ENCODE data around the gene GPC5.
A peak's percentile ranks its signal among the peaks of the same experiment; 100 is the strongest.

Gene GPC5

GRCh38 chr13:92175330-92175729 is 776.9 kb downstream of the GPC5 start:
- Histone ChIP-seq H3K4me3 (ENCODE audit: low read depth, low read length) (no peak overlapping the region), H3K4me1 (ENCODE audit: control insufficient read depth, insufficient read depth, low read length, unreplicated experiment) (peaks cover 4% of the 10 kb centered on the region), H3K79me2 (ENCODE audit: control insufficient read depth, insufficient read depth, low read length, unreplicated experiment) (no peaks in the 10 kb centered on the region), H3K36me3 (ENCODE audit: insufficient read depth, low read length) (no peaks in the 10 kb centered on the region), H2AFZ (ENCODE audit: low read length, unreplicated experiment) (no peak overlapping the region), H3K27me3 (ENCODE audit: insufficient read depth, low read length) (no peaks in the 10 kb centered on the region), H3K27ac (ENCODE audit: low read depth, low read length) (no peak overlapping the region)

GRCh38 chr13:92177966-92178365 is 779.5 kb downstream of the GPC5 start:
- no peaks in the 10 kb centered on the region for H3K79me2 ChIP-seq (ENCODE audit: control insufficient read depth, insufficient read depth, low read length, unreplicated experiment)
- H3K27ac ChIP-seq (ENCODE audit: low read depth, low read length), result no peak overlapping the region

GRCh38 chr13:92179223-92179622 is 780.8 kb downstream of the GPC5 start:
- Histone ChIP-seq H3K4me3 (ENCODE audit: low read depth, low read length) (no peak overlapping the region), H3K79me2 (ENCODE audit: control insufficient read depth, insufficient read depth, low read length, unreplicated experiment) (no peaks in the 10 kb centered on the region), H3K27ac (ENCODE audit: low read depth, low read length) (no peak overlapping the region), H2AFZ (ENCODE audit: low read length, unreplicated experiment) (no peak overlapping the region), H3K4me1 (ENCODE audit: control insufficient read depth, insufficient read depth, low read length, unreplicated experiment) (no peaks in the 10 kb centered on the region), H3K36me3 (ENCODE audit: insufficient read depth, low read length) (no peaks in the 10 kb centered on the region), H3K27me3 (ENCODE audit: insufficient read depth, low read length) (no peaks in the 10 kb centered on the region)

More at GRCh38 chr13:92177966-92178365, 779.5 kb downstream of the GPC5 start:
- H3K27me3 ChIP-seq (ENCODE audit: insufficient read depth, low read length), result no peaks in the 10 kb centered on the region
- H3K36me3 ChIP-seq (ENCODE audit: insufficient read depth, low read length), result no peaks in the 10 kb centered on the region
- no peak overlapping the region for H2AFZ ChIP-seq (ENCODE audit: low read length, unreplicated experiment)
- no peaks in the 10 kb centered on the region for H3K4me1 ChIP-seq (ENCODE audit: control insufficient read depth, insufficient read depth, low read length, unreplicated experiment)
- H3K4me3 ChIP-seq (ENCODE audit: low read depth, low read length), result no peak overlapping the region

- no peaks in the 10 kb centered on the region for H3K4me1 ChIP-seq (ENCODE audit: control insufficient read depth, insufficient read depth, low read length, unreplicated experiment)
- H3K4me3 ChIP-seq (ENCODE audit: low read depth, low read length), result no peak overlapping the region
- no peaks in the 10 kb centered on the region for H3K79me2 ChIP-seq (ENCODE audit: control insufficient read depth, insufficient read depth, low read length, unreplicated experiment)
- H2AFZ ChIP-seq (ENCODE audit: low read length, unreplicated experiment), result no peak overlapping the region
- no peaks in the 10 kb centered on the region for H3K27me3 ChIP-seq (ENCODE audit: insufficient read depth, low read length)
- H3K36me3 ChIP-seq (ENCODE audit: insufficient read depth, low read length), result no peaks in the 10 kb centered on the region
- H3K27ac ChIP-seq (ENCODE audit: low read depth, low read length), result no peak overlapping the region
Observed at GRCh38 chr13:92187378-92187989, 789.1 kb downstream of the GPC5 start.

GRCh38 chr13:92188574-92188973 is 790.2 kb downstream of the GPC5 start:
- Histone ChIP-seq H3K4me3 (ENCODE audit: low read depth, low read length) (no peak overlapping the region), H3K79me2 (ENCODE audit: control insufficient read depth, insufficient read depth, low read length, unreplicated experiment) (no peaks in the 10 kb centered on the region), H3K27ac (ENCODE audit: low read depth, low read length) (no peak overlapping the region), H3K4me1 (ENCODE audit: control insufficient read depth, insufficient read depth, low read length, unreplicated experiment) (no peaks in the 10 kb centered on the region), H3K36me3 (ENCODE audit: insufficient read depth, low read length) (no peaks in the 10 kb centered on the region), H3K27me3 (ENCODE audit: insufficient read depth, low read length) (no peaks in the 10 kb centered on the region), H2AFZ (ENCODE audit: low read length, unreplicated experiment) (no peak overlapping the region)

- no peaks in the 10 kb centered on the region for H3K79me2 ChIP-seq (ENCODE audit: control insufficient read depth, insufficient read depth, low read length, unreplicated experiment)
- H3K4me3 ChIP-seq (ENCODE audit: low read depth, low read length), result no peak overlapping the region
- H3K36me3 ChIP-seq (ENCODE audit: insufficient read depth, low read length), result no peaks in the 10 kb centered on the region
- no peak overlapping the region for H2AFZ ChIP-seq (ENCODE audit: low read length, unreplicated experiment)
- no peak overlapping the region; the same call in 1 of the 2 replicates for H3K27ac ChIP-seq (ENCODE audit: low read depth, low read length)
- H3K27me3 ChIP-seq (ENCODE audit: insufficient read depth, low read length), result no peaks in the 10 kb centered on the region
- no peaks in the 10 kb centered on the region for H3K4me1 ChIP-seq (ENCODE audit: control insufficient read depth, insufficient read depth, low read length, unreplicated experiment)
Observed at GRCh38 chr13:92196591-92197256, 798.3 kb downstream of the GPC5 start.

- no peaks in the 10 kb centered on the region for H3K79me2 ChIP-seq (ENCODE audit: control insufficient read depth, insufficient read depth, low read length, unreplicated experiment)
- H3K27me3 ChIP-seq (ENCODE audit: insufficient read depth, low read length), result no peaks in the 10 kb centered on the region
- no peaks in the 10 kb centered on the region for H3K4me1 ChIP-seq (ENCODE audit: control insufficient read depth, insufficient read depth, low read length, unreplicated experiment)
- no peak overlapping the region for H3K4me3 ChIP-seq (ENCODE audit: low read depth, low read length)
- no peak overlapping the region for H2AFZ ChIP-seq (ENCODE audit: low read length, unreplicated experiment)
- no peaks in the 10 kb centered on the region for H3K36me3 ChIP-seq (ENCODE audit: insufficient read depth, low read length)
- H3K27ac ChIP-seq (ENCODE audit: low read depth, low read length), result no peak overlapping the region
Observed at GRCh38 chr13:92197669-92198068, 799.2 kb downstream of the GPC5 start.

GRCh38 chr13:92218615-92219014 is 820.2 kb downstream of the GPC5 start:
- Histone ChIP-seq H3K79me2 (ENCODE audit: control insufficient read depth, insufficient read depth, low read length, unreplicated experiment) (no peaks in the 10 kb centered on the region), H3K36me3 (ENCODE audit: insufficient read depth, low read length) (no peaks in the 10 kb centered on the region), H3K4me1 (ENCODE audit: control insufficient read depth, insufficient read depth, low read length, unreplicated experiment) (no peaks in the 10 kb centered on the region), H2AFZ (ENCODE audit: low read length, unreplicated experiment) (no peak overlapping the region), H3K4me3 (ENCODE audit: low read depth, low read length) (no peak overlapping the region), H3K27me3 (ENCODE audit: insufficient read depth, low read length) (no peaks in the 10 kb centered on the region), H3K27ac (ENCODE audit: low read depth, low read length) (no peak overlapping the region)

- H3K4me3 ChIP-seq (ENCODE audit: low read depth, low read length), result no peak overlapping the region
- H3K36me3 ChIP-seq (ENCODE audit: insufficient read depth, low read length), result no peaks in the 10 kb centered on the region
- no peaks in the 10 kb centered on the region for H3K79me2 ChIP-seq (ENCODE audit: control insufficient read depth, insufficient read depth, low read length, unreplicated experiment)
- no peak overlapping the region for H2AFZ ChIP-seq (ENCODE audit: low read length, unreplicated experiment)
- H3K27ac ChIP-seq (ENCODE audit: low read depth, low read length), result no peak overlapping the region
- peaks cover 9% of the 10 kb centered on the region for H3K4me1 ChIP-seq (ENCODE audit: control insufficient read depth, insufficient read depth, low read length, unreplicated experiment)
- H3K27me3 ChIP-seq (ENCODE audit: insufficient read depth, low read length), result no peaks in the 10 kb centered on the region
Observed at GRCh38 chr13:92221916-92222315, 823.5 kb downstream of the GPC5 start.

GRCh38 chr13:92224052-92224821 is 825.8 kb downstream of the GPC5 start:
- Histone ChIP-seq H3K4me3 (ENCODE audit: low read depth, low read length) (0 out of 2 replicates have a peak overlapping the region, but pooled peaks have one; percentile 37), H3K79me2 (ENCODE audit: control insufficient read depth, insufficient read depth, low read length, unreplicated experiment) (no peaks in the 10 kb centered on the region), H3K27me3 (ENCODE audit: insufficient read depth, low read length) (no peaks in the 10 kb centered on the region), H3K27ac (ENCODE audit: low read depth, low read length) (peak overlapping the region; percentile 46; the same call in 1 of the 2 replicates), H3K4me1 (ENCODE audit: control insufficient read depth, insufficient read depth, low read length, unreplicated experiment) (peaks cover 9% of the 10 kb centered on the region), H2AFZ (ENCODE audit: low read length, unreplicated experiment) (no peak overlapping the region), H3K36me3 (ENCODE audit: insufficient read depth, low read length) (no peaks in the 10 kb centered on the region)

Measured in ACC112 (cell line).